Esophagus muscularis mucosa (tissue), 3 donors: Measurements from ENCODE around the gene HOXA4.

ENCODE experiments used
- POLR2A ChIP-seq: fragments of 450-650 bp; IDR thresholded peaks from one replicate; pipeline ENCODE4 v1.6.1; 2017; ENCODE audit warnings: antibody characterized with exemption, moderate library complexity, mild to moderate bottlenecking, low read depth
- POLR2AphosphoS5 ChIP-seq, 2 donors: sonication (generic); formaldehyde crosslinking; IDR thresholded peaks; one replicate each; pipeline ENCODE4 v1.6.1; 2017; ENCODE audit warnings: antibody characterized with exemption in 2 of 2
- TF ChIP-seq, protein P1 (sequence below), 3 experiments: fragments of 200-600 bp in 2 of 3; fragments of 450-650 bp in 1 of 3; sonication (generic) in 2 of 3; IDR thresholded peaks; one replicate each; pipeline ENCODE4 v1.5.1; 2017 to 2019; ENCODE audit warnings: antibody characterized with exemption in 3 of 3, mild to moderate bottlenecking in 2 of 3, moderate library complexity in 1 of 3

GRCh38 chr7:27117887-27118491 is 12.6 kb downstream of the HOXA4 start:
- TF ChIP-seq, protein P1, sequence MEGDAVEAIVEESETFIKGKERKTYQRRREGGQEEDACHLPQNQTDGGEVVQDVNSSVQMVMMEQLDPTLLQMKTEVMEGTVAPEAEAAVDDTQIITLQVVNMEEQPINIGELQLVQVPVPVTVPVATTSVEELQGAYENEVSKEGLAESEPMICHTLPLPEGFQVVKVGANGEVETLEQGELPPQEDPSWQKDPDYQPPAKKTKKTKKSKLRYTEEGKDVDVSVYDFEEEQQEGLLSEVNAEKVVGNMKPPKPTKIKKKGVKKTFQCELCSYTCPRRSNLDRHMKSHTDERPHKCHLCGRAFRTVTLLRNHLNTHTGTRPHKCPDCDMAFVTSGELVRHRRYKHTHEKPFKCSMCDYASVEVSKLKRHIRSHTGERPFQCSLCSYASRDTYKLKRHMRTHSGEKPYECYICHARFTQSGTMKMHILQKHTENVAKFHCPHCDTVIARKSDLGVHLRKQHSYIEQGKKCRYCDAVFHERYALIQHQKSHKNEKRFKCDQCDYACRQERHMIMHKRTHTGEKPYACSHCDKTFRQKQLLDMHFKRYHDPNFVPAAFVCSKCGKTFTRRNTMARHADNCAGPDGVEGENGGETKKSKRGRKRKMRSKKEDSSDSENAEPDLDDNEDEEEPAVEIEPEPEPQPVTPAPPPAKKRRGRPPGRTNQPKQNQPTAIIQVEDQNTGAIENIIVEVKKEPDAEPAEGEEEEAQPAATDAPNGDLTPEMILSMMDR (IDR thresholded peaks at IDR 0.05), result no peak
- no peak for TF ChIP-seq POLR2A
- TF ChIP-seq POLR2AphosphoS5 (IDR thresholded peaks at IDR 0.05), result peak; percentile 13 to 83
